ENCODE results near the gene JMJD8.

The JMJD8 gene

GRCh38 chr16:642189-643049, 41.7 kb downstream of the JMJD8 start:
- DNase-seq (ENCODE audit: low read depth in 1 of 2, low spot score in 1 of 2): peak in 1 of 2 donors; percentile 30

- DNase-seq (ENCODE audit: low read depth in 1 of 2, low spot score in 1 of 2): peak; percentile 29 to 62
Observed at GRCh38 chr16:641326-642188, 42.6 kb downstream of the JMJD8 start, which contains the start of gene MCRIP2. MCRIP2 (plus strand) TSS chr16:641828; CDS start chr16:641992, 164 bp downstream.

- no peak for DNase-seq (ENCODE audit: low read depth in 1 of 2, low spot score in 1 of 2)
Observed at GRCh38 chr16:640614-641013, 43.5 kb downstream of the JMJD8 start.

GRCh38 chr16:638836-639235, 45.3 kb downstream of the JMJD8 start:
- DNase-seq (ENCODE audit: low read depth in 1 of 2, low spot score in 1 of 2): no peak

GRCh38 chr16:638034-638543, 46.0 kb downstream of the JMJD8 start:
- no peak for DNase-seq (ENCODE audit: low read depth in 1 of 2, low spot score in 1 of 2)

- DNase-seq (ENCODE audit: low read depth in 1 of 2, low spot score in 1 of 2): peak; percentile 80 to 83
Observed at GRCh38 chr16:637081-638018, 46.8 kb downstream of the JMJD8 start.

GRCh38 chr16:636206-637080, 47.7 kb downstream of the JMJD8 start, which contains the start of gene METTL26:
METTL26 (minus strand) TSS chr16:636305; CDS start chr16:636290, 15 bp downstream.
- peak; percentile 83 to 91 for DNase-seq (ENCODE audit: low read depth in 1 of 2, low spot score in 1 of 2)

GRCh38 chr16:635573-636205, 48.4 kb downstream of the JMJD8 start:
- DNase-seq (ENCODE audit: low read depth in 1 of 2, low spot score in 1 of 2): no peak

GRCh38 chr16:634996-635395, 49.1 kb downstream of the JMJD8 start:
- no peak for DNase-seq (ENCODE audit: low read depth in 1 of 2, low spot score in 1 of 2)

- DNase-seq (ENCODE audit: low read depth in 1 of 2, low spot score in 1 of 2): no peak
Observed at GRCh38 chr16:634051-634670, 50.0 kb downstream of the JMJD8 start.

GRCh38 chr16:633336-634050, 50.6 kb downstream of the JMJD8 start:
- DNase-seq (ENCODE audit: low read depth in 1 of 2, low spot score in 1 of 2): no peak

GRCh38 chr16:632486-633335, 51.4 kb downstream of the JMJD8 start:
- no peak for DNase-seq (ENCODE audit: low read depth in 1 of 2, low spot score in 1 of 2)

- no peak for DNase-seq (ENCODE audit: low read depth in 1 of 2, low spot score in 1 of 2)
Observed at GRCh38 chr16:631808-632358, 52.3 kb downstream of the JMJD8 start.
